Suppressor macrophage treated with lipopolysaccharide for 1 hour (primary cell): ENCODE results near the gene NPY4R2.
A peak's percentile ranks its signal among the peaks of the same experiment; 100 is the strongest.
"Not testable (repeated sequence)": the region's sequence is repeated elsewhere in the genome, so short reads cannot be mapped to it uniquely, and the experiment has no call there.

Experiments
- DNase-seq, 3 donors: peaks; one replicate each; pipeline ENCODE4 v3.0.0-alpha.2; 2020 to 2022

Gene NPY4R2

GRCh38 chr10:47933462-47933861, 15.0 kb downstream of the NPY4R2 start:
- DNase-seq, result not testable (repeated sequence)

GRCh38 chr10:47936772-47937228, 18.3 kb downstream of the NPY4R2 start:
- DNase-seq, result not testable (repeated sequence)

- not testable (repeated sequence) for DNase-seq
These were observed 19.2 kb downstream of the NPY4R2 start for GRCh38 chr10:47937634-47938033.

- DNase-seq, result not testable (repeated sequence)
These were observed 22.4 kb downstream of the NPY4R2 start for GRCh38 chr10:47940821-47941220.

- DNase-seq, result peak in 1 of 3 donors; percentile 4
These were observed 22.9 kb downstream of the NPY4R2 start for GRCh38 chr10:47941379-47941778.

GRCh38 chr10:47942351-47943019, 24.0 kb downstream of the NPY4R2 start:
- not testable (repeated sequence) for DNase-seq

- not testable (repeated sequence) for DNase-seq
These were observed 24.9 kb downstream of the NPY4R2 start for GRCh38 chr10:47943328-47943727.

GRCh38 chr10:47947424-47947823, 29.0 kb downstream of the NPY4R2 start:
- peak; percentile 46 to 65 (median 59) for DNase-seq

GRCh38 chr10:47957158-47957557, 38.7 kb downstream of the NPY4R2 start:
- not testable (repeated sequence) for DNase-seq

- DNase-seq, result not testable (repeated sequence)
These were observed 41.2 kb downstream of the NPY4R2 start for GRCh38 chr10:47959677-47960076.

GRCh38 chr10:47960699-47961098, 42.2 kb downstream of the NPY4R2 start:
- DNase-seq, result not testable (repeated sequence)

GRCh38 chr10:47962785-47963184, 44.3 kb downstream of the NPY4R2 start:
- not testable (repeated sequence) for DNase-seq

- DNase-seq, result not testable (repeated sequence)
These were observed 46.0 kb downstream of the NPY4R2 start for GRCh38 chr10:47964280-47965063.

GRCh38 chr10:47968988-47969387, 50.5 kb downstream of the NPY4R2 start:
- not testable (repeated sequence) for DNase-seq

- not testable (repeated sequence) for DNase-seq
These were observed 51.6 kb downstream of the NPY4R2 start for GRCh38 chr10:47970047-47970446.

- not testable (repeated sequence) for DNase-seq
These were observed 53.1 kb downstream of the NPY4R2 start for GRCh38 chr10:47971598-47971997.

GRCh38 chr10:47972077-47972476, 53.6 kb downstream of the NPY4R2 start:
- not testable (repeated sequence) for DNase-seq
